ENCODE results near the gene SLC38A1. TPM values are rescaled to one million over a fixed set of nuclear protein-coding genes. Genes with fewer than 3 reads are reported as not detected.

SLC38A1 gene
- total RNA-seq, 2 donors from 2014 or later: 117 to 118 TPM

DNA sequence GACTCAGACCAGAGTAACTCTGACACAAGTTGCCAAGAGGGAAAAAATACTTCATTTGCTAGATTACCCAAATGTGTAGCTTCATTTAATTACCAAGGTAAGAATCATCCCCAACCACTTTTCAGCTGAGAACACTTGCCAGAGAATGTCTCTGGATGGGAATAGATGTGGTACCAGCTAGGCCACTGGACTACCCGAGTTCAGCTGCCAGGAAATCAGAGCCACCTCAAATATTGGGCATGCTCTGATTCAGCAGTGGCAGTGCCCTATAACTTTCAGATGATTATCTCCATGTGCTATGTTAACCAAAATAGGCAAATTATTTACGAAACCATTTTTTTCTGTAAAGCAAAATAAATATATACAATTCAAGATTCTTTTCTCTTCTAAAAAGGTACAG, 80.7 kb downstream of the SLC38A1 start:
- no peaks in the 10 kb centered on the region for H3K4me1 ChIP-seq
- no peak for DNase-seq
- intact Hi-C loops (cut with DNase I): no loop called here
- H3K36me3 ChIP-seq: no peaks in the 10 kb centered on the region
- no peak overlapping the region for H3K4me3 ChIP-seq
- no peak overlapping the region for H3K9ac ChIP-seq (ENCODE audit: low read depth in 2 of 2, low read length in 2 of 2)
- H3K9me3 ChIP-seq: no peaks in the 10 kb centered on the region
- H3K27ac ChIP-seq: no peak overlapping the region
- TF ChIP-seq, protein P1, sequence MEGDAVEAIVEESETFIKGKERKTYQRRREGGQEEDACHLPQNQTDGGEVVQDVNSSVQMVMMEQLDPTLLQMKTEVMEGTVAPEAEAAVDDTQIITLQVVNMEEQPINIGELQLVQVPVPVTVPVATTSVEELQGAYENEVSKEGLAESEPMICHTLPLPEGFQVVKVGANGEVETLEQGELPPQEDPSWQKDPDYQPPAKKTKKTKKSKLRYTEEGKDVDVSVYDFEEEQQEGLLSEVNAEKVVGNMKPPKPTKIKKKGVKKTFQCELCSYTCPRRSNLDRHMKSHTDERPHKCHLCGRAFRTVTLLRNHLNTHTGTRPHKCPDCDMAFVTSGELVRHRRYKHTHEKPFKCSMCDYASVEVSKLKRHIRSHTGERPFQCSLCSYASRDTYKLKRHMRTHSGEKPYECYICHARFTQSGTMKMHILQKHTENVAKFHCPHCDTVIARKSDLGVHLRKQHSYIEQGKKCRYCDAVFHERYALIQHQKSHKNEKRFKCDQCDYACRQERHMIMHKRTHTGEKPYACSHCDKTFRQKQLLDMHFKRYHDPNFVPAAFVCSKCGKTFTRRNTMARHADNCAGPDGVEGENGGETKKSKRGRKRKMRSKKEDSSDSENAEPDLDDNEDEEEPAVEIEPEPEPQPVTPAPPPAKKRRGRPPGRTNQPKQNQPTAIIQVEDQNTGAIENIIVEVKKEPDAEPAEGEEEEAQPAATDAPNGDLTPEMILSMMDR (IDR thresholded peaks at IDR 0.05): no peak
- no peaks in the 10 kb centered on the region for H3K27me3 ChIP-seq

DNA sequence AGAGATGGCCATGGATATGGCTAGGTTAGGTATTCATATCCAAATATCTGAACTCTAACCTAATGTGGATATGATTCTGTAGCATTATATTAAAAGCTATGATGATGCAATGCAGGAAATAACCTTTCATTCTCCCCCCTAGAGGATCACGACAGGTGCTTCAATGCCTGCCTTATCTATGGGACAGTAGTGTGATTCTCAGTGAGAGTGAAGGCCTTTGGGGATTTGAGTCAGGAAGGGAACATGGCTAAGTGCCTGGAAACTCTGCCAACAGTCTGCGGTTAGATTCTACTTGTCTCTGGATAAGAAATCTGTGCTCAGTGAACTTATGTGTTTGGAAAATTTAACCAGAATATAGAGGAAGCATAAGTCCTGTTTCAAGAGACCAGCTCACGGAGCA, 81.8 kb downstream of the SLC38A1 start:
- Histone ChIP-seq H3K27ac (no peak overlapping the region), H3K4me1 (no peaks in the 10 kb centered on the region), H3K9ac (ENCODE audit: low read depth in 2 of 2, low read length in 2 of 2) (no peak overlapping the region), H3K27me3 (no peaks in the 10 kb centered on the region), H3K36me3 (no peaks in the 10 kb centered on the region), H3K4me3 (no peak overlapping the region), H3K9me3 (no peaks in the 10 kb centered on the region)
- DNase-seq: no peak
- TF ChIP-seq, protein P1 (IDR thresholded peaks at IDR 0.05): no peak
- intact Hi-C loops (cut with DNase I): no loop called here

DNA sequence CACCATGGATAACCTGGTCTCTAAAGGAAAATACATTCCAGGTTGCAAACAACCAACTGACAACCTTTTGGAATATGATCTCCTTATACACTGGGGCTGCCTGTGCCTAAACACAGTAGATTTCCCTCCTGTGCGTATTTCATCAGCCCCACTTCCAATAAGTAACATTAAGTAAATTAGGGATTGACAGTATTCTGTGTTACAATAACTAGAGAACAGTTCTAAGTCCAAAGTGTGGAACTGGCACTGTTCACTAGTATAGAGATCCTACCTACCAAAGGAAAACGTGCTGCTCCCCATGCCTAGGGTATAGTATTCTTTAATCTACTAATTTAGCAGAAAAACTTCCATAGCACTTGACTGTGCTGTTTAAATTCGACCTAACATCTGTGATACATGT, 82.8 kb downstream of the SLC38A1 start:
- H3K4me3 ChIP-seq: no peak overlapping the region
- intact Hi-C loops (cut with DNase I): no loop called here
- DNase-seq: no peak
- no peaks in the 10 kb centered on the region for H3K27me3 ChIP-seq
- H3K9me3 ChIP-seq: no peaks in the 10 kb centered on the region
- H3K36me3 ChIP-seq: no peaks in the 10 kb centered on the region
- no peak overlapping the region for H3K27ac ChIP-seq
- H3K9ac ChIP-seq (ENCODE audit: low read depth in 2 of 2, low read length in 2 of 2): no peak overlapping the region
- TF ChIP-seq, protein P1 (IDR thresholded peaks at IDR 0.05): no peak
- H3K4me1 ChIP-seq: no peaks in the 10 kb centered on the region

DNA sequence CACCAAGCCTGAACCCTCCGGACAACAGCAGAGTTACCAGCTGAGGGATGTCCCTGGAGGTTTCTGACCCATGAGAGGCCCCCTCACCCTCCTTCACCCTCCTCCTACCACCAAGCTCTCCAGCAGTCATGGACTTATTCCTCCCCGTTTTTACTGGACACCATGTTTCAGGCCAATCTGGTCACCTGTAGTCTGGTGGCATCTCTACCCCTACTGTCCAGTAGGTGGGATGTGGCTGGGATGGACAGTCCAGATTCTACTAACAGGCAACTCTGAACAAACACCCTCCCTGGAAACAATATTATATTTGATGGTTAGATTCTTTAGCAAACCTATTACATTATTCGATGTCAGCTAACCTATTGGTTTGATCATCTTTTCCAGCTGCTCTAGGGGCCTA, 83.2 kb downstream of the SLC38A1 start:
- H3K4me1 ChIP-seq: no peaks in the 10 kb centered on the region
- TF ChIP-seq, protein P1 (IDR thresholded peaks at IDR 0.05): no peak
- intact Hi-C loops (cut with DNase I): no loop called here
- no peak for DNase-seq
- no peaks in the 10 kb centered on the region for H3K36me3 ChIP-seq
- H3K4me3 ChIP-seq: no peak overlapping the region
- no peak overlapping the region for H3K27ac ChIP-seq
- H3K27me3 ChIP-seq: no peaks in the 10 kb centered on the region
- no peak overlapping the region for H3K9ac ChIP-seq (ENCODE audit: low read depth in 2 of 2, low read length in 2 of 2)
- H3K9me3 ChIP-seq: no peaks in the 10 kb centered on the region

DNA sequence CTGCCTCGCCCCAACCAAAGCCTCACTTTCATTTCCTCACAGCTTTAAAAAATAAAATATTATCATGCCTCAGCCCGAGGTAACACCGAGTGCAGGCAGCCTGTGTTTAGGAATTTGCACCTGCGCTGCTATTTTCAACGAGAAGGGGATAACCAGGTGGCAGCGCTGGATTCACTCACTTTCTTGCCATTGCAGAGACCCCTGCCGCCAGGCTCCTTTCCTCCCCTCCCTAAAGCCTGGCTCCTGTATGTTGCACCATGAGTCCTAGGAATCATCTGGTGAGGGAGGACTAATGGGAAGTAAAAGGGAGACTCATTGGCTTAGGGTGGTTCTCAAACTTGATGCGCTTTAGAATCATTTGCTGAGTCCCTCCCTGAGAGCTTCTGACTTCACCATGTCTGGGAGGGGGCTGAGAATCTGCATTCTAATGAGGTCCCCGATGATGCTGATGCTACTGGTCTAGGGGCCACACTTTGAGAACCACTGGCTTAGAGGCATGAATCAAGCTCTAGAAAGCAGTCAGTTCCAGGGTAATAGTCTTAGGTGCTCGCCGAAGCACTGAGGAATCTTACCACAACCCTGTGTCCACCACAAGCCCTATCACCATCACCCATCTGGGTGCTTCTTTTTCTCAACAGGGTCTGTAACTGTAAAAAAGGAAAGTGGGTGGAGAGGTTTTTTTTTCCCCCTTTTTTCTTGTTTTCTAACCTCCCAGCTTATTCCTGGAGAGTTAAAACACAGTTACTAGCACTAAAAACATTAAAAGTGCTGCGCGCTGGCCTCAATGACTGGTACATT, 83.8 kb downstream of the SLC38A1 start:
- Histone ChIP-seq H3K4me1 (no peaks in the 10 kb centered on the region), H3K4me3 (no peak overlapping the region), H3K9me3 (no peaks in the 10 kb centered on the region), H3K27ac (no peak overlapping the region), H3K27me3 (no peaks in the 10 kb centered on the region), H3K9ac (ENCODE audit: low read depth in 2 of 2, low read length in 2 of 2) (no peak overlapping the region), H3K36me3 (no peaks in the 10 kb centered on the region)
- TF ChIP-seq, protein P1 (IDR thresholded peaks at IDR 0.05): no peak
- intact Hi-C loops (cut with DNase I): no loop called here
- DNase-seq: no peak

All from colonic mucosa (tissue), 4 donors.